GM21447 (cell line): ENCODE measurements around the gene CMTM7.
A peak's percentile ranks its signal among the peaks of the same experiment; 100 is the strongest.

Experiments used
- ATAC-seq: cut with Tn5 transposase; IDR thresholded peaks from one replicate; pipeline ENCODE4 v1.9.1; 2021; ENCODE audit not compliant: unreplicated experiment

The CMTM7 gene

DNA sequence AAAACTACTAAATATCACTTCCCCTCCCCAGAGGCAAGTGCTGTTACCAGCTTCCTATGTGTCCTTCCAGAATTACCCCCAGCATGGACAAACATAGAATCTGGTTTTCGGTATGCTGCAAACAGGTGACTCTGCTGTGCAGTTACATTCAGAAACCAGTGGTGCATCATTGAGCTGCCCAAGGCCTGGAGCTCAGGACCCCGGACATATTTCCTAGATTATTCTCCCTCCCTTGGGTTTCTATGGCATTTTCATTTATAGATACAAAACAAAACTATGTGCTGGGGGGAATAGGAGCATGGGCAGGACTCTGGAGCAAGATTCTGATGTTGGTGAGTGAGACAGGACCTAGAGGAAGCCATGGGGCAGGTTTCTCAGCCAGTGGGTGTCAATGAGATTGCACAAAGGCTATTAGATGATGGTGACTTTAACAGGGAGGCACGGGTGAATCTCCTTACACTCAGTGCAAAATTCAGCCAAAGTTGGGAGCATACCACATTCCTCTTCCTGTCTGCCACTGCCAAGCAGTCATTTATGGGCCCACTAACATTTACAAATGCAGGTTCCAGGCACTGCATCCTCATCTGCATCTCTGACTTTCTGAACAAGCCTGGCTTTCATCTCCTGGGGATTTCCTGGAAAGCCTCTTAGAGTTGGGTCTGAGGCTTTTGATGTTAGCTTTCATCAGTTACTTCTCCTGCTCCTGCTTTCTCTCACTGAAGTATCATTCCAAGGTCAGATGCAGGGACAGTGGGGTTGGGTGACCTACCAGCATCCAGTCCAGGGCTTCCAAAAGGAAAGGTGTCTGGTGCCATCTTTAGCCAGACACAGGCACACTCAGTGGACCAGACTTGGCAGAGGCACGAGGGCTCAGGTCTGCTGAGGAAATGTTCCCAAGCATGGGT is 44.5 kb downstream of the CMTM7 start:
- ATAC-seq: no peak

DNA sequence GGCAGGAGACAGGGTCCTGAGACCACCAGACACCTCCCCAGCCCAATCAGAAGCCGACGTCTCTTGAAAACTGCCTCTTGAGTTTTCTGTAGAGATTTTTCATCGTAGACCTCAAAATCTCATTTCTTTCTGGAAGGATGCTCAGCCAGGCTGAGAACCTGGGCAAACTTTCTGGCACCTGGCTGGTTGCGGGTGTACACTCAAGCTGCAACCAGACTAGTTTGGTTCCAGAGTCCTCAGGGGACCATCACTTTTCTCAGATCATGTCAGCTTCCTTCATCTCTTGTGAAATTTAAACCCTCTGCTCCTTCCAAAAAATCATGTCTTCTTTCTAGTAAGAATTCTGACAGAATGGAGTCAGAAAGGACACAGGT is 45.1 kb downstream of the CMTM7 start:
- no peak for ATAC-seq

GRCh38 chr3:32437896-32438295 is 46.2 kb downstream of the CMTM7 start:
- ATAC-seq: no peak

- peak; percentile 97 for ATAC-seq
These were observed 47.1 kb downstream of the CMTM7 start for GRCh38 chr3:32438596-32439344.

- peak; percentile 13 for ATAC-seq
These were observed 47.8 kb downstream of the CMTM7 start for GRCh38 chr3:32439421-32439820.

- ATAC-seq: no peak
These were observed 49.1 kb downstream of the CMTM7 start for GRCh38 chr3:32440611-32441350.

DNA sequence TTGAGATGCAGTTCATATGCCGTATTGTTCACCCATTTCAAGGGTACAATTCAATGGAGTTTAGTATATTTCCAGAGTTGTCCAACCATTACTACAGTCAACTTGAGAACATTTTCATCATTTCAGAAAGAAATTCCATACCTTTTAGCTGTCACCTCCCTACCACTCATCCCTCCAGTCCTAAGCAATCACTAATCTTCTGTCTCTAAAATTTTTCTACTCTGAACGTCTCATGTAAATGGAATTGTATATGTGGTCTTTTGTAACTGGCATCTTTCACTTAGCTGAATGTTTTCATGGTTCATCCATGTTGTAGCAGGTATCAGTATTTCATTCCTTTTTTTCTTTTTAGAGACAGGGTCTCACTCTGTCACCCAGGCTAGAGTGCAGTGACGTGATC is 51.1 kb downstream of the CMTM7 start:
- no peak for ATAC-seq

DNA sequence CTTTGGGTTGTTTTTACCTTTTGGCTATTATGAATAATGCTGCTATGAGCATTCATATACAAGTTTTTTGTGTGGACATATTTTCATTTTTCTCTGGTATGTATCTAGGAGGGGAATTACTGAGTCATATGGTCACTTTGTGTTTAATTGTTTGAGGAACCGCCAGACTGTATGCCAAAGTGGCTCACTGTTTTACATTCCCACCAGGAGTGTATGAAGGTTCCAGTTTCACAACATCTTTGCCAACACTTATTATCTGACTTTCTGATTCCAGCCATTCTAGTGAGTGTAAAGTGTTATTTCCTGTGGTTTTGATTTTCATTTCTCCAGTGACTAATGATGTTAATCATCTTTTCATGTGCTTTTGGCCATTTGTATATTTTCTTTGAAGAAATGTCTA is 51.8 kb downstream of the CMTM7 start:
- no peak for ATAC-seq

GRCh38 chr3:32447865-32448400 is 56.3 kb downstream of the CMTM7 start:
- no peak for ATAC-seq

- no peak for ATAC-seq
These were observed 57.2 kb downstream of the CMTM7 start for GRCh38 chr3:32448686-32449474.

- no peak for ATAC-seq
These were observed 58.0 kb downstream of the CMTM7 start for GRCh38 chr3:32449691-32450090.

- ATAC-seq: no peak
These were observed 58.8 kb downstream of the CMTM7 start for GRCh38 chr3:32450426-32450825.

- ATAC-seq: no peak
These were observed 59.5 kb downstream of the CMTM7 start for GRCh38 chr3:32450992-32451659.

DNA sequence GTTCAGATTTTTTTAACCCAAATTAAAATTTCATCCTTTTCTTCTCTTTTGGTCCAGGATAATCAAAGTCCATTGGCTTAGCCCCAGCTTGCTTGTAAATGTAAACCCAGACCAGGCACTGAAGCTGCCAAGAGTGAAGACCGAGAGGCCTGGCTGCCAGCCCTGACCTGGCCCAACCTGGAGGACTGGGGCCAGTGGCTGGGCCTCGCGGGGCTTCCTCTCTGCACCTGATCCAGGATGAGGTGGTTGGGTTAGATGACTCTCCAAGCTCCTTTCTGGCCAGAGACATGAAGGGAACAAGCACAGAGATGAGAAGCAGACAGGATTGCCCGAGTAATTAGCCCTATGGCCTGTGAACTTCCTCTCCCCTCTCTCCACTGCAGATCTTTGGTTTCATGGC is 60.4 kb downstream of the CMTM7 start:
- ATAC-seq: no peak

DNA sequence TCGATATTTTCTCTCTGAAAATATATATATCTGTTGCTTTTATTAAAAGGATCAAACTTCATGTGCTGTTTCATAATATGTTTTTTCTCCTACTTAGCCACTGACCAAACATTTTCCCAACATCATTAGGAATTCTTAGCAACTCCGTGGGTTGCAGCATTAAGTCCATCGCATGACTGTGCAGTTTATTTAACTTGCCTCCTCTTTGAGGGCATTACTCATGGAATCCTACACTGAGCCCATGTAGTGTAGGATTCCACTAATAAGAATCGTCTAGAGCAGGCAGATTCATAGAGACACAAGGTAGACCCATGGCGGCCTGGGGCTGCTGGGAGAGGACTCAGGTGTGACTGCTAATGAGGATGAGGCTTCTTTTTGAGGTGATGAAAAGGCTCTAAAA is 61.7 kb downstream of the CMTM7 start:
- ATAC-seq: no peak

DNA sequence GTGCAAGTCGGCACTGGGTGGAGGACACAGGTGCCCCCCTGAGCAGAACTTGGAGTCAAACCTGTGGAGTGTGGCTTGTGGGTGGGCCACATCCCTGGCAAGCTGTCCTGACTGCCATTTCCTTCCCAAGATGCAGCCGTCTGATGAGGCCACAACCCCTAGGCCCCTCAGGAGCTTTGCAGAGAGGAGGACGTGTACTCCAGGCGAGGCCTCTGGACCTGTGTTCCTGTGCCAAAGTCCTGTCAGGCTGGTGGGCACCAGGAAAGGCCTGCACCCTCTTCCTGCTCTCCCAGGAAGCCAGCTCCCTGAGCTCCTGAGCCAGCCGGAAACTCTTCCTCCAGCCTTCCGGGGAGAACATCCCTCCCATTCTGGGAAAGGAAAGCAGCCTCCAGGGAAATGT is 62.5 kb downstream of the CMTM7 start:
- no peak for ATAC-seq

- no peak for ATAC-seq
These were observed 63.3 kb downstream of the CMTM7 start for GRCh38 chr3:32454731-32455608.

DNA sequence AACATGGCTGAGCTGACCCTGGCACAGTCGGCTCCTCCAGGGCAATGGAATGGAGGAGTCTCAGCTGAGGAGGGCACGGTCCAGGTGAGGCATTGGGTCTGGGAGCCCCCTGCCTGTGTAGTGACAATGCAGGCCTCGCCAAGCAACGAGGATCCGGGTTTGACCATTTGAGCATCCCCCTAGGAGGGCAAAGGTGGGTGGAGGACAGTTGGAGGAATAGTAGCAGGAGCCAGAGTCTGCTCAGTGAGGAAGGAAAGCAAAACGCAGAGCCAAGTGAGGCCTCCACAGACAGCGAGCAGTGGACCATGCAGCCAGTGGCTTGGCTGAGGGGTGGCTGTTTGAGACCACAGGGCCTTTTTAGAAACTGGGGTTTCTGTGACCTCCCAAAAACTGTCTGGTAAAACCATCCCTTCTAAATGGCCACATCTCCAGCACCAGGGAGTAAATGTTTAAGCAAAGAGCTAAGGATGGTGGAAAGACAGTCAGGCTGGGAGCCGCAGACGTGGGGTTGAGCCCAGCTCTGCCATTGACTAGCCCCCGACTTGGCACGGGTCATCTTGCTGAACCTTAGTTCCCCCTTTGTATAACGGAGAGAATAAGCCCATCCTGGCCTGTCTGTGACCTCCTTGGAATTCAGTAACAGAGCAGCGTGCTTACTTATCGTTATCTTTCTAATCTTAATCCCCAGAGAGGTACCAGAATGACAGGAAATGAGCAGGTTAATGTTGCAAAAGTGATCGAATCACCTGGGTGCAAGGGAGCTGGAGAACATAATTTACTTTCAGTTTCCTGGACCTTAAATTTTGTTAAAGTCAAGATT is 64.2 kb downstream of the CMTM7 start:
- ATAC-seq: no peak
